DND-41 (cell line): ENCODE results near the gene UBE3D.

Experiments used
- ATAC-seq: fragments of 200-7000 bp; cut with Tn5 transposase; 3 replicates; pipeline ENCODE4 v1.9.1; 2021; ENCODE audit warnings: low read depth; ENCODE audit not compliant: insufficient read depth
- DNase-seq: peaks from one replicate; pipeline ENCODE4 v3.0.0-alpha.2; 2020
- H2AFZ ChIP-seq: 2 replicates; pipeline ENCODE4 v1.6.0; 2012; ENCODE audit warnings: low read depth, low read length
- H3K27ac ChIP-seq: 2 replicates; pipeline ENCODE4 v1.5.1; 2012; ENCODE audit warnings: low read length, inconsistent platforms
- H3K27me3 ChIP-seq: fragments of 200-600 bp; sonication (generic); 2 replicates; pipeline ENCODE4 v1.6.0; 2012; ENCODE audit warnings: low read length, mild to moderate bottlenecking, inconsistent platforms; ENCODE audit not compliant: insufficient read depth, poor library complexity
- H3K36me3 ChIP-seq: 2 replicates; pipeline ENCODE4 v1.5.1; 2012; ENCODE audit warnings: low read length, inconsistent platforms; ENCODE audit not compliant: insufficient read depth
- H3K4me1 ChIP-seq: 2 replicates; pipeline ENCODE4 v1.5.1; 2012; ENCODE audit warnings: mild to moderate bottlenecking, low read length; ENCODE audit not compliant: insufficient read depth
- H3K4me2 ChIP-seq: 2 replicates; pipeline ENCODE4 v1.6.0; 2012; ENCODE audit warnings: mild to moderate bottlenecking, moderate library complexity, low read length, inconsistent platforms; ENCODE audit not compliant: insufficient read depth
- H3K4me3 ChIP-seq, 2 experiments: fragments of 200-600 bp in 1 of 2; shearing (Covaris generic) in 1 of 2; 2 replicates each; pipeline ENCODE4 v1.5.1; 2012 to 2016; ENCODE audit warnings: inconsistent platforms in 2 of 2, low read length in 2 of 2, mild to moderate bottlenecking in 2 of 2, low read depth in 1 of 2, moderate library complexity in 1 of 2
- H3K79me2 ChIP-seq: 2 replicates; pipeline ENCODE4 v1.6.0; 2012; ENCODE audit warnings: low read length, inconsistent platforms; ENCODE audit not compliant: insufficient read depth
- H3K9ac ChIP-seq: 2 replicates; pipeline ENCODE4 v1.6.0; 2012; ENCODE audit warnings: low read depth, mild to moderate bottlenecking, inconsistent platforms, low read length, moderate library complexity
- H3K9me3 ChIP-seq: 2 replicates; pipeline ENCODE4 v1.5.1; 2012; ENCODE audit warnings: low read length, moderate library complexity, mild to moderate bottlenecking, inconsistent platforms; ENCODE audit not compliant: insufficient read depth, severe bottlenecking
- H4K20me1 ChIP-seq: 2 replicates; pipeline ENCODE4 v1.6.0; 2012; ENCODE audit warnings: low read length; ENCODE audit not compliant: insufficient read depth
- CTCF ChIP-seq: IDR thresholded peaks from 2 replicates; pipeline ENCODE4 v1.5.1; 2012; ENCODE audit warnings: borderline replicate concordance, low read length, moderate library complexity, mild to moderate bottlenecking; ENCODE audit not compliant: poor library complexity, severe bottlenecking; ENCODE audit errors: extremely low read depth
- EZH2 ChIP-seq: IDR thresholded peaks from 3 replicates; pipeline ENCODE4 v1.6.1; 2012; ENCODE audit warnings: borderline replicate concordance, low read depth, mild to moderate bottlenecking, moderate library complexity, low read length, inconsistent platforms; ENCODE audit not compliant: severe bottlenecking

Gene UBE3D

GRCh38 chr6:82984720-82985119 is 80.9 kb downstream of the UBE3D start:
- Histone ChIP-seq H3K9me3 (no peaks in the 10 kb centered on the region), H3K4me3 (no peak overlapping the region), H3K4me1 (no peaks in the 10 kb centered on the region), H3K27me3 (no peaks in the 10 kb centered on the region), H4K20me1 (no peaks in the 10 kb centered on the region), H3K79me2 (no peaks in the 10 kb centered on the region), H3K9ac (no peak overlapping the region), H2AFZ (no peak overlapping the region), H3K36me3 (no peaks in the 10 kb centered on the region), H3K27ac (no peak overlapping the region), H3K4me2 (no peak overlapping the region)
- no peak for TF ChIP-seq EZH2
- TF ChIP-seq CTCF, result no peak
- ATAC-seq (peak; percentile 60; the same call in 1 of the 3 replicates), DNase-seq (peak; percentile 16)

- Histone ChIP-seq H3K4me1 (no peaks in the 10 kb centered on the region), H3K4me2 (no peak overlapping the region), H2AFZ (no peak overlapping the region), H3K9me3 (no peaks in the 10 kb centered on the region), H3K36me3 (no peaks in the 10 kb centered on the region), H4K20me1 (no peaks in the 10 kb centered on the region), H3K4me3 (no peak overlapping the region), H3K27ac (no peak overlapping the region), H3K9ac (no peak overlapping the region), H3K27me3 (no peaks in the 10 kb centered on the region), H3K79me2 (no peaks in the 10 kb centered on the region)
- DNase-seq (no peak), ATAC-seq (no peak)
- TF ChIP-seq EZH2, result no peak
Measured at GRCh38 chr6:82980086-82980485, 85.6 kb downstream of the UBE3D start.

GRCh38 chr6:82979657-82980056 is 86.0 kb downstream of the UBE3D start:
- Histone ChIP-seq H3K27me3 (no peaks in the 10 kb centered on the region), H3K36me3 (no peaks in the 10 kb centered on the region), H3K27ac (no peak overlapping the region), H2AFZ (no peak overlapping the region), H3K4me1 (no peaks in the 10 kb centered on the region), H3K9me3 (no peaks in the 10 kb centered on the region), H3K9ac (no peak overlapping the region), H3K4me2 (no peak overlapping the region), H3K79me2 (no peaks in the 10 kb centered on the region), H4K20me1 (no peaks in the 10 kb centered on the region), H3K4me3 (no peak overlapping the region)
- DNase-seq, result no peak
- ATAC-seq, result no peak
- no peak for TF ChIP-seq CTCF
- TF ChIP-seq EZH2, result no peak

- TF ChIP-seq CTCF (no peak), EZH2 (no peak)
- no peak overlapping the region for H3K9ac ChIP-seq
- no peak overlapping the region for H3K4me3 ChIP-seq
Measured at GRCh38 chr6:82978362-82978945, 87.2 kb downstream of the UBE3D start.

More at GRCh38 chr6:82978362-82978945, 87.2 kb downstream of the UBE3D start:
- no peak overlapping the region for H3K4me2 ChIP-seq
- H3K4me1 ChIP-seq, result no peaks in the 10 kb centered on the region
- H4K20me1 ChIP-seq, result no peaks in the 10 kb centered on the region
- H3K36me3 ChIP-seq, result no peaks in the 10 kb centered on the region; the same call in 1 of the 2 replicates
- DNase-seq, result no peak
- no peak overlapping the region for H2AFZ ChIP-seq
- no peaks in the 10 kb centered on the region for H3K79me2 ChIP-seq
- no peaks in the 10 kb centered on the region for H3K27me3 ChIP-seq
- no peak overlapping the region for H3K27ac ChIP-seq
- ATAC-seq, result no peak
- no peaks in the 10 kb centered on the region for H3K9me3 ChIP-seq
